Lung (tissue), 12 donors: ENCODE measurements around the gene ACAD11. TPM values are rescaled to one million over a fixed set of nuclear protein-coding genes. Genes with fewer than 3 reads are reported as not detected.

Experiments used
- ATAC-seq: fragments of 200-7000 bp; cut with Tn5 transposase; one replicate; pipeline ENCODE4 v1.9.1; 2020; ENCODE audit warnings: moderate number of reproducible peaks; ENCODE audit not compliant: insufficient read depth, low FRiP score
- DNase-seq, 3 donors: peaks; one replicate each; pipeline ENCODE4 v3.0.0-alpha.2; 2013 to 2017
- H3K27ac ChIP-seq, 2 donors: one replicate each; pipeline ENCODE4 v1.5.1; 2013; ENCODE audit warnings: mild to moderate bottlenecking in 2 of 2, moderate library complexity in 2 of 2, control low read depth in 1 of 2, inconsistent platforms in 1 of 2, low read depth in 1 of 2, low read length in 1 of 2
- H3K27me3 ChIP-seq, 3 donors: one replicate each; pipeline ENCODE4 v1.5.1; 2013; ENCODE audit warnings: low read length in 2 of 3; ENCODE audit not compliant: control insufficient read depth in 3 of 3, insufficient read depth in 3 of 3
- H3K36me3 ChIP-seq, 4 donors: one replicate each; pipeline ENCODE4 v1.5.1; 2013; ENCODE audit warnings: low read length in 4 of 4, mild to moderate bottlenecking in 1 of 4, moderate library complexity in 1 of 4; ENCODE audit not compliant: control insufficient read depth in 4 of 4, insufficient read depth in 4 of 4
- H3K4me1 ChIP-seq, 5 donors: one replicate each; pipeline ENCODE4 v1.5.1; 2013; ENCODE audit warnings: low read length in 5 of 5, mild to moderate bottlenecking in 2 of 5, moderate library complexity in 1 of 5; ENCODE audit not compliant: control insufficient read depth in 5 of 5, insufficient read depth in 5 of 5
- H3K4me3 ChIP-seq: one replicate; pipeline ENCODE4 v1.5.1; 2013; ENCODE audit warnings: mild to moderate bottlenecking, control low read depth, moderate library complexity
- H3K9ac ChIP-seq, 2 donors: one replicate each; pipeline ENCODE4 v1.5.1; 2013; ENCODE audit warnings: low read length in 2 of 2, control low read depth in 1 of 2; ENCODE audit not compliant: insufficient read depth in 1 of 2
- H3K9me3 ChIP-seq, 4 donors: one replicate each; pipeline ENCODE4 v1.5.1; 2013; ENCODE audit warnings: low read length in 3 of 4, mild to moderate bottlenecking in 1 of 4, moderate library complexity in 1 of 4; ENCODE audit not compliant: control insufficient read depth in 4 of 4, insufficient read depth in 3 of 4
- WGBS, 2 donors: extraction: QIAGEN DNeasy Blood & Tissue Kit; methylation state at CpG; one replicate each; pipeline ENCODE4 v1.1.7; 2013; 5-methylcytosine and 5-hydroxymethylcytosine counted together
- polyA plus RNA-seq, 2 donors: library from polyadenylated mRNA; stranded (reverse); fragments of 200-250 nt; gene quantifications; one replicate each; pipeline ENCODE4 v1.2.1, GENCODE V29; 2013
- total RNA-seq, 2 donors: library from RNA; depleted of rRNA in 1 of 2; stranded (reverse); fragments of >200 nt in 1 of 2; gene quantifications; one replicate each; pipeline ENCODE4 v1.2.1, GENCODE V29; 2014 to 2021
- TF ChIP-seq, protein P1 (sequence below): IDR thresholded peaks from 2 replicates; pipeline ENCODE4 v1.5.1; 2012; ENCODE audit warnings: mild to moderate bottlenecking; ENCODE audit errors: control extremely low read depth, extremely low read depth
- donor health status: control.
- donor health status: control.
- donor health status: Bipolar disorder and iron deficiency.
- donor health status: healthy.
- donor health status: DM: yes; HTN: yes; CAD: no.

ACAD11 gene
- total and polyA plus RNA-seq, 4 donors = 6.3 to 34.2 (median 16.0) TPM

- Histone ChIP-seq H3K4me1 (peaks cover 0 to 2% (median 0%) of the 10 kb centered on the region in 5 donors), H3K36me3 (peaks cover 0 to 6% (median 3%) of the 10 kb centered on the region in 4 donors), H3K27me3 (no peaks in the 10 kb centered on the region), H3K27ac (no peak overlapping the region), H3K4me3 (no peak overlapping the region), H3K9me3 (no peaks in the 10 kb centered on the region), H3K9ac (no peak overlapping the region)
- DNase-seq = no peak
- TF ChIP-seq, protein P1, sequence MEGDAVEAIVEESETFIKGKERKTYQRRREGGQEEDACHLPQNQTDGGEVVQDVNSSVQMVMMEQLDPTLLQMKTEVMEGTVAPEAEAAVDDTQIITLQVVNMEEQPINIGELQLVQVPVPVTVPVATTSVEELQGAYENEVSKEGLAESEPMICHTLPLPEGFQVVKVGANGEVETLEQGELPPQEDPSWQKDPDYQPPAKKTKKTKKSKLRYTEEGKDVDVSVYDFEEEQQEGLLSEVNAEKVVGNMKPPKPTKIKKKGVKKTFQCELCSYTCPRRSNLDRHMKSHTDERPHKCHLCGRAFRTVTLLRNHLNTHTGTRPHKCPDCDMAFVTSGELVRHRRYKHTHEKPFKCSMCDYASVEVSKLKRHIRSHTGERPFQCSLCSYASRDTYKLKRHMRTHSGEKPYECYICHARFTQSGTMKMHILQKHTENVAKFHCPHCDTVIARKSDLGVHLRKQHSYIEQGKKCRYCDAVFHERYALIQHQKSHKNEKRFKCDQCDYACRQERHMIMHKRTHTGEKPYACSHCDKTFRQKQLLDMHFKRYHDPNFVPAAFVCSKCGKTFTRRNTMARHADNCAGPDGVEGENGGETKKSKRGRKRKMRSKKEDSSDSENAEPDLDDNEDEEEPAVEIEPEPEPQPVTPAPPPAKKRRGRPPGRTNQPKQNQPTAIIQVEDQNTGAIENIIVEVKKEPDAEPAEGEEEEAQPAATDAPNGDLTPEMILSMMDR = no peak
- no peak for ATAC-seq
Measured at GRCh38 chr3:132594498-132594897, 65.1 kb downstream of the ACAD11 start.

- Histone ChIP-seq H3K27ac (peak overlapping the region in 1 of 2 donors; percentile 16), H3K4me3 (no peak overlapping the region), H3K4me1 (peaks cover 0 to 1% (median 0%) of the 10 kb centered on the region in 5 donors), H3K27me3 (no peaks in the 10 kb centered on the region), H3K36me3 (peaks cover 0 to 6% (median 3%) of the 10 kb centered on the region in 4 donors), H3K9ac (no peak overlapping the region), H3K9me3 (no peaks in the 10 kb centered on the region)
- DNase-seq = no peak
- no peak for ATAC-seq
- 68 to 72% methylated on average over 3 of the region's 3 CpGs for WGBS, 2 donors
- TF ChIP-seq, protein P1 = no peak
Measured at GRCh38 chr3:132593947-132594323, 65.7 kb downstream of the ACAD11 start.

- TF ChIP-seq, protein P1 = no peak
- DNase-seq (no peak), ATAC-seq (no peak)
- Histone ChIP-seq H3K4me1 (no peaks in the 10 kb centered on the region), H3K27ac (peak overlapping the region in 1 of 2 donors; percentile 16), H3K36me3 (peaks cover 0 to 6% (median under 1%) of the 10 kb centered on the region in 4 donors), H3K27me3 (no peaks in the 10 kb centered on the region), H3K4me3 (no peak overlapping the region), H3K9me3 (no peaks in the 10 kb centered on the region), H3K9ac (no peak overlapping the region)
- WGBS, 2 donors = 20 to 37% methylated on average over 1 of the region's 1 CpG
Measured at GRCh38 chr3:132593241-132593946, 66.2 kb downstream of the ACAD11 start.

DNA sequence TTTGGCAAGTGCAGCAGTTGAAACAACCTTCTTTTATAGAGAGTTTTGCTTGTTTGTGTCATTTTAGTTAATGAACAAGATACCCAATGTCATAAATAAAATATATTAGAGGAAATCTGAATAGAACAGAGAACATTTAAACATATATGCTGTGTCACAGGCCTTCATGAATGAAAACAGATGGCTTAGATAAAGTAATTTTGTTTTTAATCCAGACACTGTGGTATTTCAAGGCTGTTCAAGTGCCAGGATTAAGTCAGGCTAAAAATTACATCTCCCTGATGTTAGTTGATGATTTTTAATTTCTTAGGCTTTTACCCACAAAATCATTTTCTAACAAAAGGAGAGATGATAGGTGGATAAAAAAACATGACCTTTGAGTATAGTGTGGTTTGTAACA, 67.4 kb downstream of the ACAD11 start:
- Histone ChIP-seq H3K9ac (no peak overlapping the region), H3K36me3 (peaks cover 0 to 6% (median 0%) of the 10 kb centered on the region in 4 donors), H3K4me3 (no peak overlapping the region), H3K27ac (no peak overlapping the region), H3K9me3 (no peaks in the 10 kb centered on the region), H3K4me1 (no peaks in the 10 kb centered on the region), H3K27me3 (no peaks in the 10 kb centered on the region)
- TF ChIP-seq, protein P1 = no peak
- DNase-seq (no peak), ATAC-seq (no peak)
